Astrocyte (in vitro differentiated cells and primary cell): ENCODE results near the gene SLC5A1.

Experiments
- CTCF ChIP-seq: IDR thresholded peaks from 2 replicates; pipeline ENCODE4 v1.5.1; 2011; ENCODE audit warnings: low read depth, mild to moderate bottlenecking, inconsistent platforms, low read length, moderate library complexity; ENCODE audit not compliant: insufficient read depth
- EZH2 ChIP-seq: IDR thresholded peaks from 2 replicates; pipeline ENCODE4 v1.6.1; 2012; ENCODE audit warnings: mild to moderate bottlenecking, low read length, inconsistent platforms; ENCODE audit not compliant: insufficient read depth

DNA sequence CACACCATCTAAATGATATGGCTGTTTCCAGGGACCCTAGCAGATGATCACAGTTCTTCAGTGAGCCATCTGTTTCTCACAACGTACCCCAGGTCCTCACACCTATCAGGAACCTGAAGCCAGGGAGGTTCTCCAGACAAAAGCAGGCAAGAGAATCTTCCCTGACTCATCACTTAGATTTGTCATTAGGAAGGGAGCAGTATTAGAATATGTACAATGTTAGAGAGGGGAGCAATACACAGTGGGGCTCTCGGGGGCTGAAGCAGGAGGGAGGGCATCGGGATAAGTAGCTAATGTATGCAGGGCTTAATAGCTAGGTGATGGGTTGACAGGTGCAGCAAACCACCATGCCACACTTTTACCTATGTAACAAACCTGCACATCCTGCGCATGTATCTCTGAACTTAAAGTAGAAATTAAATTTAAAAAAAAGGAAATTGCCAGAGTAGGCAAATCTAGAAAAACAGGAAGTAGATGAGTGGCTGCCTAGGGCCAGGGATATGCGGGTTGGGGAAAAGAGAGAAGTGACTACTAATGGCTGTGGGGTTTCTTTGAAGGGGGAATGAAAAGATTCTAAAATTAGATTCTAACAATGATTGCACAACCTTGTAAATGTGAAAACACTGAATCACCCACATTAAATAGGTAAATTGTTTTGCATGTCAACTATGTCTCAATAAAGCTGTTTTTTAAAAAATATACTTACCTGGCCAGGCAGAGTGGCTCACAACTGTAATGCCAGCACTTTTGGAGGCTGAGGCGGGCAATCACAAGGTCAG is 101.6 kb downstream of the SLC5A1 start:
- TF ChIP-seq CTCF = no peak
- no peak for TF ChIP-seq EZH2
